Heart left ventricle (tissue), 16 donors: Measurements from ENCODE around the gene GADL1. TPM values are rescaled to one million over a fixed set of nuclear protein-coding genes. Genes with fewer than 3 reads are reported as not detected.

ENCODE experiments used
- ATAC-seq, 4 donors: fragments of 200-7000 bp; cut with Tn5 transposase; one replicate each; pipeline ENCODE4 v1.9.1; 2020 to 2022; ENCODE audit warnings: moderate library complexity in 4 of 4, mild to moderate bottlenecking in 3 of 4, moderate number of reproducible peaks in 1 of 4
- DNase-seq, 5 donors: peaks; one replicate each; pipeline ENCODE4 v3.0.0-alpha.2; 2020
- H3K27ac ChIP-seq, 12 donors: fragments of 200-600 bp; sonication (generic) in 4 of 12; one replicate each; pipeline versions ENCODE4 v1.5.0 to v1.8.0; 2016 to 2022; ENCODE audit warnings: mild to moderate bottlenecking in 2 of 12
- H3K27me3 ChIP-seq, 9 donors: fragments of 200-600 bp; sonication (generic) in 2 of 9; one replicate each; pipeline versions ENCODE4 v1.5.1 to v1.8.0; 2016 to 2022; ENCODE audit warnings: mild to moderate bottlenecking in 3 of 9
- H3K36me3 ChIP-seq, 9 donors: fragments of 200-600 bp; sonication (generic) in 2 of 9; one replicate each; pipeline versions ENCODE4 v1.5.0 to v1.8.0; 2018 to 2022; ENCODE audit warnings: mild to moderate bottlenecking in 2 of 9
- H3K4me1 ChIP-seq, 12 donors: fragments of 200-600 bp; sonication (generic) in 4 of 12; one replicate each; pipeline versions ENCODE4 v1.5.0 to v1.8.0; 2016 to 2022; ENCODE audit warnings: mild to moderate bottlenecking in 3 of 12
- H3K4me3 ChIP-seq, 12 donors: fragments of 200-600 bp; sonication (generic) in 4 of 12; one replicate each; pipeline versions ENCODE4 v1.5.0 to v1.8.0; 2017 to 2022; ENCODE audit warnings: mild to moderate bottlenecking in 9 of 12, moderate library complexity in 4 of 12
- H3K9me3 ChIP-seq, 12 donors: fragments of 200-600 bp; sonication (generic) in 4 of 12; one replicate each; pipeline versions ENCODE4 v1.5.0 to v1.8.0; 2016 to 2022; ENCODE audit warnings: mild to moderate bottlenecking in 1 of 12
- POLR2A ChIP-seq, 2 donors: fragments of 450-650 bp; IDR thresholded peaks; one replicate each; pipeline ENCODE4 v1.6.1; 2017; ENCODE audit warnings: antibody characterized with exemption in 2 of 2, mild to moderate bottlenecking in 2 of 2, moderate library complexity in 2 of 2
- WGBS, 4 donors: extraction: QIAGEN DNeasy Blood & Tissue Kit in 2 of 4; methylation state at CpG; one replicate each; pipeline versions ENCODE4 v1.1.5 to v1.1.7; 2013 to 2018; 5-methylcytosine and 5-hydroxymethylcytosine counted together
- intact Hi-C, 10 donors: fragments of 100-400 bp; cut with DNase I; formaldehyde crosslinking; loops; one replicate each; pipeline versions ENCODE4 v1.11.1 to v1.14.2; 2022
- polyA plus RNA-seq, 2 donors: library from polyadenylated mRNA; stranded (reverse); fragments of 200-250 nt; gene quantifications; one replicate each; pipeline ENCODE4 v1.2.3, GENCODE V29; 2013
- total RNA-seq, 9 donors: library from RNA; depleted of rRNA in 2 of 9; stranded (reverse); fragments of >200 nt in 2 of 9; fragmentation: NEBNext Ultra II Directional in 3 of 9; extraction: Animal tissue kit (Norgen Biotek cat#: 25700) in 3 of 9; gene quantifications; one replicate each; pipeline versions ENCODE4 v1.1.0 to v1.2.4, GENCODE V29; 2016 to 2023
- TF ChIP-seq, protein P1 (sequence below), 12 donors: fragments of 200-600 bp; sonication (generic) in 4 of 12; IDR thresholded peaks; one replicate each; pipeline versions ENCODE4 v1.5.0 to v1.8.0; 2018 to 2022; ENCODE audit warnings: antibody characterized with exemption in 12 of 12, mild to moderate bottlenecking in 5 of 12
- donor health status: ischemic (EF 13 %, LVEDD 7.1; RV severe dilation, severe dysfunction).
- donor health status: healthy with polysubstance abuse.
- donor health status: DM: no; HTN: yes; CAD: no.
- donor health status: DM: no; HTN: no; CAD: no.
- donor health status: ischemic (EF 25% LVEDD 6.9; RV normal size, moderate dysfunction).
- donor health status: ischemic (EF 25% LVEDD 5.7; RV mildly dilated, moderate dysfunction).
- donor health status: healthy.
- donor health status: DM: yes; HTN: yes; CAD: no.
- donor health status: ischemic (EF 35%, LVEDD 5.7; RV mildly dilated, moderate dysfunction).
- donor health status: nonischemic (EF 11% LVEDD 7.7; RV severe dilation, severe dysfunction).
- donor health status: DM: yes; HTN: yes; CAD: no.
- donor health status: PGD.
- donor health status: ischemic (EF 29% LVEDD 5.4; RV normal size, mild dysfunction).
- donor health status: nonischemic (EF 23%, LVEDD 6.1; RV moderate dilation, normal function).

The GADL1 gene
- total and polyA plus RNA-seq, 11 donors, result 0.03 to 0.59 (median 0.18) TPM; not detected in 3

DNA sequence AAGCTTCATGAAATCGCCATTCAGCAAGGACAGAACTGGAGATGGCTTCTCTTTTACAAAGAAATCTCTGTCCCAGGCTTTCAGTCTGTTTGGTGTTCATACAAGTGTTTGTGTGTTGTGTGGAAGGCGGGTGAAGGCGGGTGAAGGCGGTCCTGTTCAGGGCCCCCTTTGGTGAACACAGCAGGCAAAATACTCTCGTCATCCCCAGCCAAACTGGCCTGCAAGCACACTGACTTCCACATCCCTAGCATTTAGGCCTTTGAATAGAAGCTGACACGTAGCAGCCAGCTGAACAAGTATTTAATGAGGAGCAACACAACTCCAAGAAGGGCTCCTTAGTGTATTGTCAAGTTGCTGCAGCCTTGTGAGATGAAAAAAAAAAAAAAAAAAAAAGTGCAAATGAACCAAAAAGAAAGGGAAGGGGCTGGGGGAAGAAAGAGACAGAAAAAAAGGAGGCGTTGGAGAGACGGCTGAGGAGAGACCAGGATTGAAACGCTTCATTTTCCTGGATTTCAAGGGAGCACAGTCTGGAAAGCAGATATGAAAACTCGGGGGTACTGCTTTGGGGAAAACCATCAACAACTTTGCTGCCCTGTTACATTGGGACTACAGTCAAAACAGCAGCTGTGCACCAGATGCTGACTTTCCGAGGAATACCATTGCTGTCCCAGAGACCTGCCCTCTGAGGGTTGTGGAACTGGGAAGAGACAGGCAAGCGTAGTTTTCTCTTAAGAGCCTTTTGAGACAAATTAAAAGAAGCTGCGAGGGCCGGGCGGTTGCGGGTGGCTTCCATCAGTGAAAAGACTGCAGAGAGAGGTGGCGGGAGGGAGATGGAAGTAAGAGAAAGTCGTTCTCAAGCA is 213.4 kb downstream of the GADL1 start:
- peak; percentile 63 to 78 (median 76) for ATAC-seq
- Histone ChIP-seq H3K27me3 (no peaks in the 10 kb centered on the region), H3K27ac (peak overlapping the region; percentile 44 to 81 (median 74)), H3K36me3 (peaks cover 0 to 87% (median 38%) of the 10 kb centered on the region in 9 donors), H3K4me1 (peaks cover 10 to 95% (median 77%) of the 10 kb centered on the region in 12 donors), H3K9me3 (no peaks in the 10 kb centered on the region), H3K4me3 (peak overlapping the region in 2 of 12 donors; percentile 3 to 6)
- WGBS, 4 donors, result 62 to 71% (median 67%) methylated on average over 18 of the region's 18 CpGs
- DNase-seq, result peak; percentile 59 to 79 (median 70)
- TF ChIP-seq, protein P1, sequence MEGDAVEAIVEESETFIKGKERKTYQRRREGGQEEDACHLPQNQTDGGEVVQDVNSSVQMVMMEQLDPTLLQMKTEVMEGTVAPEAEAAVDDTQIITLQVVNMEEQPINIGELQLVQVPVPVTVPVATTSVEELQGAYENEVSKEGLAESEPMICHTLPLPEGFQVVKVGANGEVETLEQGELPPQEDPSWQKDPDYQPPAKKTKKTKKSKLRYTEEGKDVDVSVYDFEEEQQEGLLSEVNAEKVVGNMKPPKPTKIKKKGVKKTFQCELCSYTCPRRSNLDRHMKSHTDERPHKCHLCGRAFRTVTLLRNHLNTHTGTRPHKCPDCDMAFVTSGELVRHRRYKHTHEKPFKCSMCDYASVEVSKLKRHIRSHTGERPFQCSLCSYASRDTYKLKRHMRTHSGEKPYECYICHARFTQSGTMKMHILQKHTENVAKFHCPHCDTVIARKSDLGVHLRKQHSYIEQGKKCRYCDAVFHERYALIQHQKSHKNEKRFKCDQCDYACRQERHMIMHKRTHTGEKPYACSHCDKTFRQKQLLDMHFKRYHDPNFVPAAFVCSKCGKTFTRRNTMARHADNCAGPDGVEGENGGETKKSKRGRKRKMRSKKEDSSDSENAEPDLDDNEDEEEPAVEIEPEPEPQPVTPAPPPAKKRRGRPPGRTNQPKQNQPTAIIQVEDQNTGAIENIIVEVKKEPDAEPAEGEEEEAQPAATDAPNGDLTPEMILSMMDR (IDR thresholded peaks at IDR 0.05), result no peak
- TF ChIP-seq POLR2A (IDR thresholded peaks at IDR 0.05), result no peak
- intact Hi-C loops, result loop anchor here in 3 of 10 donors (5.0 to 10.0 kb wide), 5 partner anchors 74 to 449 kb away; partner anchors contain the start of gene TGFBR2 (in 2 of the 3)

DNA sequence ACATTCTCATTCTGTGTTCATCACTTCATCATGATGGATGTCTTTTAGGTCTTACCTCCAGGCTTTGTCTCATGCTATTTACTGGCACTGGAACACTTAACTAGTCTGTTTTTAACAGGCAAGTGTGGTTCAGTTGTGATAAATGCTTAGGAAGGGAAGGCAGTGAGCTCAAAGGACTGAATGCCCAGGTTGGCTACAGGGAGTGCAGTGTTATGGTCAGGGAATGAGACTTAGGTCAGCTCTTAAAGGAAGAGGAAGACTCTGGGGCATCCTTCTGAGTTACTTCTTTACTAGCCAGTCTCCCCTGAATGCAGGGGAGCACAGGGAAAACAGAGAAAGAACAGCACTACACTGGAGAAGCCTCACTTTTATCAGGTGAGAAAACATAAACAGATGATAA is 215.4 kb downstream of the GADL1 start:
- DNase-seq, result no peak
- Histone ChIP-seq H3K4me3 (no peak overlapping the region), H3K9me3 (no peaks in the 10 kb centered on the region), H3K27ac (peak overlapping the region in 7 of 12 donors; percentile 15 to 81 (median 61)), H3K36me3 (peaks cover 0 to 87% (median 56%) of the 10 kb centered on the region in 9 donors), H3K4me1 (peaks cover 3 to 89% (median 60%) of the 10 kb centered on the region in 12 donors), H3K27me3 (no peaks in the 10 kb centered on the region)
- TF ChIP-seq, protein P1 (IDR thresholded peaks at IDR 0.05), result no peak
- ATAC-seq, result no peak
- intact Hi-C loops, result loop anchor here in 1 of 10 donors (10.0 kb wide), 1 partner anchor 64 kb away; no protein-coding TSS in a partner anchor

DNA sequence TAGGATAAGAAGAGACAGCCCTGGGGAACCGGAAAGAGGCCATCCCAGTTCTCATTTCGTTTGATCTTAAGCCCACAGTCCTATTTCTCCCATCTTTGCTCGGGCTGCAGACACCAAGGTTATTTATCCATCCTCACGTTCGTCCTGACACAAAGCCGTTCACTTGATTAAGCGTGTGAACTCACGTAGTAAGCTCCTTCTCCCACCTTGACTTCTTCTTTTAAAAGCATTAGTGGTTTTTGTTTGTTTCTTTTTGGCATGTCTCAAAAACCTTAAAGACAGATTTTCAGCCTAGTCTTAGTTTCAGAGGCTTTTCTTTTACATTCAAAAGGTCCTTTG is 217.1 kb downstream of the GADL1 start:
- 79 to 85% (median 81%) methylated on average over 8 of the region's 8 CpGs for WGBS, 4 donors
- ATAC-seq (no peak), DNase-seq (no peak)
- H3K9me3 ChIP-seq, result no peaks in the 10 kb centered on the region
- intact Hi-C loops, result loop anchor here in 1 of 10 donors (10.0 kb wide), 1 partner anchor 63 kb away; no protein-coding TSS in a partner anchor
- no peak overlapping the region for H3K4me3 ChIP-seq
- peak overlapping the region in 5 of 12 donors; percentile 0 to 19 (median 6) for H3K27ac ChIP-seq
- peaks cover 0 to 88% (median 70%) of the 10 kb centered on the region in 9 donors for H3K36me3 ChIP-seq
- no peaks in the 10 kb centered on the region for H3K27me3 ChIP-seq
- H3K4me1 ChIP-seq, result peaks cover 3 to 89% (median 60%) of the 10 kb centered on the region in 12 donors
- no peak for TF ChIP-seq POLR2A (IDR thresholded peaks at IDR 0.05)
- TF ChIP-seq, protein P1 (IDR thresholded peaks at IDR 0.05), result no peak
